COLO668 (cell line): ENCODE measurements around the gene PIP5KL1.
A peak's percentile ranks its signal among the peaks of the same experiment; 100 is the strongest.

Experiments
- DNase-seq: peaks from one replicate; lab custom pipeline; 2025; ENCODE audit not compliant: unreplicated experiment; lab: John Stamatoyannopoulos, UW

The PIP5KL1 gene

DNA sequence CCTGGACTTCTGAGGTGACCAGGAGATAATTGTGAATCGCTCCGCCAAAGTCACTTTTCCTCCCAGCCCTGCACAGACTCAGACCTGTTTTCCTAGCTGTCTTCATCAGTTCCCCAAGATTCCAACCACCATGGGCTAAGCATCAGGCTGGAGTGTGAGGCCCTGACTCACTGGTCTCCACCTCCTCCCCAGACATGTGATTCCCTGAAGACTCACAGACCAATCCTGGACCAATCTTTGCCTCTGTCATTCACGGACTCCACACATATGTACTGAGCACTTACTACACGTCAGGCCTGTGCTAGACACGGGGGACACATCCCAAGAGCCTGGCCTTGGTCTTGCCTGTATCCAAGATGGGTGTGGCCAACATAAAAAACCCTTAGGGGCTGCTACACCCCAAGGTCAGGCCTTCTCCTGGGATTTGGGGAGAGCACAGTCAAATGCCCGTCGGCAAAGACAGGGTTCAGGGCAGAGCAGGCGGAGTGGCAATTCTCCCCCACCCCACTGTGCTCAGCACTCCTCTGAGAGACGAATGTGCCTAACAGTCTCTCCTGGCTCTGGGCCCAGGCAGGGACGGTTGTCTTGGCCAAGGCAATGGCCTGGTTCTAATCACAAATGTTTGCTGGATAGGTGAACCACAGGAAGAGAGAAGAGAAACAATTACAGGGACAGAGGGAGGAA is 38.3 kb upstream of the PIP5KL1 start:
- no peak for DNase-seq

GRCh38 chr9:127968042-127968441 is 37.5 kb upstream of the PIP5KL1 start:
- DNase-seq: peak; percentile 38

DNA sequence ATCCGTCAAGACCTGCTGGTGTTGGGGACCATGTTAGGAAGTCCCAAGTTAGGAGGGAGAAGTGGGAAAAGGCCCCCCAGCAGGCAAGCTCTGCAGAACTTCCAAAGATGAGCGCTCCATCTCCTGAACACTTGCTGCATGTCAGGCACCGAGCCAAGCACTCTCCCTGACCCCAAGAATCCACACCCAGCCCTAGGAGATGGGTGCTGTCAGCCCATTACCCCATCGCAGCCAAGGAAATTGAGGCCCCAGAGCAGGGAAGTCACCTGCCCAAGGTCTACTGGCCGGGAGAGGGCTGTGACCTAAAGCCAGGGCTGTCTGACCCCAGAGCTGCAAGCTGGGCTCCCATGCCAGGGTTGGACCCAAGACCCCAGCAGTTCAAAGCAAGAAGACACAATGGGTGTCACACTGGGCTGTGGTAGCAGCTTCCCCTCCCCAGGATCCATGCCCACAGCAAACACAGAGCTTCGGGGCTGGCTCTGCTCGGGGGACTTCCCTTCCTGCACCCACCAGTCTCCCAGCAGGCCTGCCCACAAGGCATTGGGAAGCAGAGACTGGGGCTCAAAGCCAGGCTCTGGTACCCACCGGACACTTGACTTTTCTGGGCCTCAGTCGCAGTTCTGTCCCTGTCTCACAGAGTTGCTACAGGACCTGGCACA is 36.7 kb upstream of the PIP5KL1 start:
- no peak for DNase-seq

DNA sequence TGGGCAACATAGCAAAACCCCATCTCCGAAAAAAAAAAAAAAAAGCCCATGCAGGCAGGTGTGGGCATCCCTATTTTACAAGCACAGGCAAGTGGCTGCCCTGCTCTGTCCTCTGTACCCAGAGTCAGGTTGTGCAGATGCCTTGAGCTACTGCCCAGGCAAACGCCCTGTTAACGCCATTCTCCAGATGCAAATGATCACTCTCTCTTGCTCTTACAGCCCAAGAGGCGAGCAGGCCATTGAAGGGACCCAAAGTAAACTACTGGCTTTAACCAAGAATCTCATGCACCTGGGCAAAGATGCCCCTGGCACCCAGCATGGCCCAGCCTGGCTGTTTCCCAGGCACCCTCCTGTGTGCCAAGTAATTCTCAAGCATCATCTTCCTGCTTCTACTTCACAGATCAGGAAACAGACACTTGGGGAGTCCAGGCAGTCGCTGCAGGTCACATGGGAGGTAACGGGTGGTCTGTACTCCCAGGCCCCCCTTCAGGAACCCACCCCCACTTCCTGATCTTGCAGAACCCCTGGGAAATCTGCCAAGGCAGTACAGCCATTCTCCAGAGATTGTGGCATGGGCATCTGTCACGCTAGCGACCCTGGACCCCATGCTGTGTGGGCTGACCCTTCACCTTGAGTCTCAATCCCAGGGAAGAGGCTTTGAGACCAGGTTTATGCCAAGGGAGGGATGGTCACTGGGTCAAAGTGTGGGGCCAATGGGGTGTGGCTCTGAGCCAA is 36.0 kb upstream of the PIP5KL1 start:
- DNase-seq: no peak

GRCh38 chr9:127965953-127966352 is 35.4 kb upstream of the PIP5KL1 start:
- no peak for DNase-seq

- no peak for DNase-seq
Observed at GRCh38 chr9:127963359-127964064, 32.9 kb upstream of the PIP5KL1 start.

DNA sequence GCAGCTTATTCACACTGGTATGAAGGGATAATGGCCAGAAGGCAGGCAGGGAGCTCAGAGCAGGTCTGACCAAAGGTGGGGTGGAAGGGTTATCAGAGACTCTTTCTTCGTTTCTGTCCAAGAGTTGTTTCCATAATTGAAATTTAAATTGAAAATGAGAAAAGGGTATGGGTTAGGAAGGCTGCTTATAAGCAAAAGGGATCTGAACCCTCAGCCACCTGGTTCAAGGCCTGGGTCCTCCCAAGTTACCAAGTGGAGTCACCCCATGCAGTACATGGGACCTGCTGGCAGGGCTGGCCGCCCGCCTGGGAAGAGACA is 32.4 kb upstream of the PIP5KL1 start:
- DNase-seq: peak; percentile 12

DNA sequence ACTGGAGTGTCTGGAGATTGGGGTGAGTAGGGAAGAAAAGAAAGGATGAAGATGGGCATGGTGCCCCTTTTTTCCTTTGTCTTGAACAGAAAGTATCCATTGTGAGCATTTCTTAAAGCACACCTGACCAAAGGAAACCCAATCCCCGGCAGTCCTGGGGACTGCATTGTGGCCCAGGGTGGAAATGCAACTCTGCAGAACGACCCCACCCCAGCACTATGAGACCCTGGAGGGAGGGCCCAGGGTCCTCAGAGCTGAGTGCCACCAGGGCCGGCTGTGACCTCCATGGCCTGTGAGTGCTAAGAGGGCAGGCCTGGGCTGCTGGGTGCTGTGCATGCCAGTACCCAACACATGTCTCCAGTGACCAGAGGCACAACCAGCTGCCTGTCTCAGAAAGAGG is 31.7 kb upstream of the PIP5KL1 start:
- DNase-seq: no peak

DNA sequence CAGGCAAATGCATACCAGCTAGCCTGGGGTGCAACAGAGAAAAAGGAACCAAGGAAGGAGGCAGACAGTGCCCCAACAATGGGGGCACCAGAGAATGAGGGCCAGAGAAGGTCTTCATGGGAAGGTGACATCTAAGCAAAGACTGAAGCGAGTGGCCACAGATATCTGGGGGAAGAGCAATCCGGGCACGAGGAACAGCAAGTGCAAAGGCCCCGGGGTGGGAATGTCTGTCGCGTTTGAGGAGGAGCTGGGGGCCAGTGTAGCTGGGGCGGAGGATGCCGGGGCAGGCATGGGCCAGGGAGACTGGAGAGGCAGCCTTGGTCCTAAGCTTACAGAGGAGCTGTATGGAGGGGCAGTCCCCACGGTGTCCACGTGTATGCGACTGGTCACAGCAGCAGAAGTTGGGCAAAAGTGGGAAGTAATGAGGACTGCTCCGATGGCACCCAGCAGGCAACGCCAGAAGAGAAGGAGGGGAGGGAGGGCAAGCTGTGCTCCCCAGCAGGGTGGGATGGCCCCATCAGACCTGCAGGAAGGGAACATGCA is 31.1 kb upstream of the PIP5KL1 start:
- DNase-seq: no peak

GRCh38 chr9:127961155-127961490 is 30.5 kb upstream of the PIP5KL1 start:
- DNase-seq: no peak

GRCh38 chr9:127960410-127961154 is 30.0 kb upstream of the PIP5KL1 start:
- DNase-seq: peak; percentile 54

- DNase-seq: no peak
Observed at GRCh38 chr9:127959841-127960409, 29.3 kb upstream of the PIP5KL1 start.

DNA sequence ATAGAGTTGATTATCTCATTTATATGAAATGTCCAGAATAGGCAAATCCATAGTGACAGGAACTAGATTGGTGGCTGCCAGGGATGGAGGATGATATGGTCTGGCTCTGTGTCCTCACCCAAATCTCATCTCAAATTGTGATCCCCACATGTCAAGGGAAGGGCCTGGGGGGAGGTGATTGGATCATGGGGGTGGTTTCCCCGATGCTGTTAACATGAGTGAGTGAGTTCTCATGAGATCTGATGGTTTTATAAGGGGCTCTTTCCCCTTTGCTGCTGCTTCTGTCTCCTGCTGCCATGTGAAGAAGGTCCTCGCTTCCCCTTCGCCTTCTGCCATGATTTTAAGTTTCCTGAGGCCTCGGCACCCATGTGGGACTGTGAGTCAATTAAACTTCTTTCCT is 28.8 kb upstream of the PIP5KL1 start:
- no peak for DNase-seq

DNA sequence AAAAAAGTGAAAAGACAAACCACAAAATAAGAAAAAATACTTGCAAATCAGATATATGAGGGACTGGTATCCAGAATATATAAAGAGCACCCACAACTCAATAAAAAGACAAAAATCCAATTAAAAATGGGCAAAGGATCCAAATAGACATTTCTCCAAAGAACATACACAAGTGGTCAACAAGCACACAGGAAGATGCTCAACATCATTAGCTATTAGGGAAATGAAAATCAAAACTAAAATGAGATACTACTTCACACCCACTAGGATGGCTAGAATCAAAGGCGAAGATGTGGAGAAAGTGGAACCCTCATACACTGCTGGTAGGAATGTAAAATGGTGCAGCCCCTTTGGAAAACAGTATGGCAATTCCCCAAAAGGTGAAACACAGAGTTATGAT is 28.2 kb upstream of the PIP5KL1 start:
- no peak for DNase-seq

DNA sequence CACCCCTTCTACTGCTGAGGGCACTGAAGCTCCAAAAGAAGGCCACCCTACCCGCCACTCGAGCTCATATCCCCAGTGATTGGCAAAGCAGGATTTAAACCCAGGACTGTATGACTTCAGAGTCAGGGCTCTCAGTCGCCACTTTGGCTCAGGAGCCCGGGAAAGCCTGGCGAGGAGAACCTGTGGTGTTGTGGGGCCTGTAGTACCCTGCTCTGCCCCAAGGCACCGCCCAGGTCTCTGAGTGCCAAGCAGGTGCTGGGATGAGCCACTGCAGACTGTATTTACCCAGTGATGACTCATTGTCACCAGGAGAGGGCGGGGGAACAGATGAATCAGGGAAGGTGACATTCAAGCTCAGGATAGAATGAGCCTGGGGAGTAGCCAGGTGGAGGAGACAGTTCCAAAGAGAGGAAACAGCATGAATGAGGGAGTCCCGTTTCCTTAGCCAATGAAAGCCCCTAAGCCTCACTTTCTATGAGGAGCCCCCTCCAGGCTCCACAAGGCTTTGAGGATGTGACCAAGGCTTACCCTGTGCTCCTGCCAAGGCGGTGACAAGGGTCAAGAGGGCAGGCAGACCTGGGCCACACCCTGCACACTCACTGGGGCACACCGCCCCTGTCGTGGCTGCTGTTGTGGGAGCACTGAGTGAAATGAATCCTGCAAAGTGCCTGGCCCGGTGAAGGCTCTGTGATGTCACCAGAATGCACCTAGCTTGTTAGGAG is 24.9 kb upstream of the PIP5KL1 start:
- peak; percentile 95 for DNase-seq

GRCh38 chr9:127954831-127955293 is 24.3 kb upstream of the PIP5KL1 start:
- peak; percentile 35 for DNase-seq

DNA sequence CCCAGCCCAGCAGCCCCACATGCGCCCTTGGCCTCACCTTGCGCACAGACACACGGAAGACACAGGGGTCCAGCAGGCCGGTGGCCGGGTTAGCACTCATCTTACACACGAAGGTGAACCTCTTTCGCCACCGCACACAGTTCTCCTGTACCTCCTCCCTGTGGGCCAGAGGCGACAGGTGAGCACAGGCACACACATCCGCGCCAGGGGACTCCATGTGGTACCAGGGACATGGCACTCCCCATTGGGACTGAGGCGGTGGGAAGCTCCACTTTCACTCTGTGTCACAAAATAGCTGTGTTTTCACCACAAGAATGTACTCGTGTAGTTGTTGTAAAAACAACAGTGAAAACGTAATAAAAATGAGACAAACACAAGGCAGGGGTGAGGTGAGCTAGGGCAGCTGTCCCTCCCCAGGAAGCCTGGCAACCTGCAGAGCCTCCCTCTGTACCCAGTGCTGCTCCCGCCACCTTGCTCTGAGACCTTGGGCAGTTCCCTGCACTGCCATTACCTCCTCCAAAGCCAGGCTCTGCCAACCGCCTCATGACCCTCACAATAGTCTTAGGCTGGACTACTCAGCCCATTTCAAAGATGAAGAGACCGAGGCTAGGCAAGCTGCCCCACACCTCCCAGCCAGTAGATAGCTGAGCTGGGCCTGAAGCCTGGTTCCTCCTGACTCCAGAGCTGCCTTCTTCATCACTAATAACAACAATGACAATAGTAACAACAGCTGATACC is 23.4 kb upstream of the PIP5KL1 start:
- DNase-seq: peak; percentile 25

- DNase-seq: no peak
Observed at GRCh38 chr9:127953154-127953553, 22.6 kb upstream of the PIP5KL1 start.
